DMS 273 (cell line): ENCODE data around the gene C1orf50.
A peak's percentile ranks its signal among the peaks of the same experiment; 100 is the strongest.
"Not testable (repeated sequence)": the region's sequence is repeated elsewhere in the genome, so short reads cannot be mapped to it uniquely, and the experiment has no call there.

Experiments
- DNase-seq: peaks from one replicate; lab custom pipeline; 2025; ENCODE audit not compliant: unreplicated experiment; lab: John Stamatoyannopoulos, UW

The C1orf50 gene

DNA sequence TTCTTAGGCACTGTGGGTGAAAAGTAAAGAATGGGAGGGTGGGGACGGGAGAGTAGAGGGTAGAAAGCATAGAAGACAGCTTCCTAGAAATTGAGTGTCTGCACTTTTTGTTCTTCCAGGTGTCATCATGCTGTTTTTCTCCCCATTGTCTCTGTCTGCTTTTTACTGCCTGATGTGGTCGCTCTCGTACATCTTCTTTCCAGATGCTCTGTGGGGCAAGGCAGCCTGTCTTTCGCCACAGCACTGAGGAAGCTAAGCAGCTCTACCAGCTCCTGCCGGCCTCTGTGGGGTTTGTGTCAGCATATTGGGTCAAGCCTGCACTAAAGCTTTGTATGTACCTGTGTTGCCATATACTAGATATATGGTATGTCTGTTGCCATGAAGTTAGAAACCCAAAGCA lies 30.9 kb downstream of the C1orf50 start:
- DNase-seq, result no peak

DNA sequence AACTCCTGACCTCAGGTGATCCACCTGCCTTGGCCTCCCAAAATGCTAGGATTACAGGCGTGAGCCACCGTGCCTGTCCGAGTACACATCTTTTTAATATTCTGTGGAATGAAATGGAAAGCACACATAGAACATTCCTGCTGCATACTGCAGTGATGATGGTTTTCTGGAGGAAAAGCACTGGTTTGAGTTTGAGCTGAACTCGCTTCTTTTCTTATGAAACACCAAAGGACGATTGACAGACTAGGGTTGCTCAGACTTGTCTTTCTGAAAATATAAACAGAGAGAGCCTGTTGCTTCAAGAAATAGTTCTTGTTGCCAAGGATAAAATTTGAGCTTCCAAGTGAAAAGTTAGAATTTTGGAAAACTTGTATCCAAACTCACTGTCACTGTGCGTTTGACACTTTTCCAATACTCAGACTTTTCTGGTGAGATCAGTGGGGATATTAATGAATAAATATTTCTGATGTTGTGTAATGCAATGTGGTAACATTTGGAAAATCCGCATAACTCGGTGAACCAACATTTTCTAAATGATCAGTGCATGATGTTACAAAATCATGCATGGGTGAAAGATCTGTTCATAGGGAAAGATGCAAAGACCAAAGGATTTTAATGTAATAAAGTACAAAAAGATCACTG lies 34.9 kb downstream of the C1orf50 start:
- no peak for DNase-seq

DNA sequence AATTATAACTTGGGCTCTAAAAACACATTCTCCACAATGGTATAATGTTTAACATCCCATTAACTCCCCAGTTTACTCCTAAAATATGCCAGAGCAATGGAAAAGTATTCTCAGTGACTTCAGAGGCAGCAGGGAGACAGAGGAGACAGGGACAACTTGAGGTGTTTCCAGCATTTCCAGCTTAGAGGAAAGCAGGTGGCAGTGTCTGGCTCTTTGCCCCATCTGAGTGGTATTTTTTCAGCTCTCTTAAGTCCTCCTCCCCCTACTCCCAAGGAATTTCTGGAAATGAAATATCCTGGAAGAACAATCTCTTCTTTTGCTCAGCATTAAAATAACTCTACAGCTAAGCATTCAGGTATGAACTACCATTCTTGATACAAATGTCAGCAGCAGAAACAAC lies 39.1 kb downstream of the C1orf50 start:
- DNase-seq, result peak; percentile 25

DNA sequence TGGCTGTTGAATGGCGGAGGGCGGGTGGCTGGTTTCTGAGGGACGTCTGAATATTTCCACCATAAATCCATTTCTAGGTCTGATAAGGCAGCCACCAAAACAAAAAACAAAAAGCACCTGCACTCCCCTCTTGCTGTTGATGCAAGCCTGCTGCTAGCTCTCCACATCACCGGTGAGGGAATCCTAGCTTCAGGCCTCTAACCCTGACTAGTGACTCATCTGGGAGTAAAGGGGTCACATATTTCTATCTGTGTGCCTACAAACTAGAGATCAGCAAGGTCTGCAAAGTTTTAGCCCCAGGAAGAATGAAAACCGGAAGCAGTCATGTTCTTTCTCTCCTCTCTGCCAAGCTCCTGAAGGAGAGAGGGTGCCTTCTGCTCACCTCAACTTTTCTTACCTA lies 39.5 kb downstream of the C1orf50 start:
- no peak for DNase-seq

DNA sequence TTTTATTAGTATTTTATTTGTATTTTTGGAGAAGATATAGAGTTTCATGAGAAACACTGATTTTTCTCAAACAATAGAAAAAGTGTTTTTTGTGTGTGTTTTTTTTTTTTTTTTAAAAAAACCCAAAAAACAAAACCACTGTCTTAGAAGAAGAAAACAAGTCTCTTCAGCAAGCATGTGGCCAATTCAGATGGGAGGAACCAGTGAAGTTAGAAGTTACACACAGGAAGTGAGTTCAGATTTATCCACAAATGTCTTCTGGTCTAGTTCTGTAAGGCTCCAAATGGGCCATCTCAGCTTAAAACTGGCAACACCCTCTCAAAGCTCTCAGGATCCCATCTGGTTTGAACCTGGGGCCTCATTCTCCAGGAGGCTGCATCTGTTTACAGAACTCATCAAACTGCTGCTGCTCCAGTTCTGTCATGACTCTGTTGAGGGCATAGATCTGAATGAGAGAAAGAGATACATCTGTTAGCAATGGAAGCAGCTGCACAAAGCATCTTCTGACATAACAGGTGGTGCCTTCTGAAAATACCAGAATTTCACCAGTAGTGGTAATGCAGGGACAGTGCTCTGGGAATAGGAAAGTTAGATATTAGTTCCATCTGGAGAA lies 40.1 kb downstream of the C1orf50 start:
- DNase-seq, result peak; percentile 78

DNA sequence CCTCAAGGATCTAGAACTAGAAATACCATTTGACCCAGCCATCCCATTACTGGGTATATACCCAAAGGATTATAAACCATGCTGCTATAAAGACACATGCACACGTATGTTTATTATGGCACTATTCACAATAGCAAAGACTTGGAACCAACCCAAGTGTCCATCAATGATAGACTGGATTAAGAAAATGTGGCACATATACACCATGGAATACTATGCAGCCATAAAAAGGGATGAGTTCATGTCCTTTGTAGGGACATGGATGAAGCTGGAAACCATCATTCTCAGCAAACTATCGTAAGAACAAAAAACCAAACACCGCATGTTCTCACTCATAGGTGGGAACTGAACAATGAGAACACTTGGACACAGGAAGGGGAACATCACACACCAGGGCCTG lies 47.8 kb downstream of the C1orf50 start:
- DNase-seq, result not testable (repeated sequence)

DNA sequence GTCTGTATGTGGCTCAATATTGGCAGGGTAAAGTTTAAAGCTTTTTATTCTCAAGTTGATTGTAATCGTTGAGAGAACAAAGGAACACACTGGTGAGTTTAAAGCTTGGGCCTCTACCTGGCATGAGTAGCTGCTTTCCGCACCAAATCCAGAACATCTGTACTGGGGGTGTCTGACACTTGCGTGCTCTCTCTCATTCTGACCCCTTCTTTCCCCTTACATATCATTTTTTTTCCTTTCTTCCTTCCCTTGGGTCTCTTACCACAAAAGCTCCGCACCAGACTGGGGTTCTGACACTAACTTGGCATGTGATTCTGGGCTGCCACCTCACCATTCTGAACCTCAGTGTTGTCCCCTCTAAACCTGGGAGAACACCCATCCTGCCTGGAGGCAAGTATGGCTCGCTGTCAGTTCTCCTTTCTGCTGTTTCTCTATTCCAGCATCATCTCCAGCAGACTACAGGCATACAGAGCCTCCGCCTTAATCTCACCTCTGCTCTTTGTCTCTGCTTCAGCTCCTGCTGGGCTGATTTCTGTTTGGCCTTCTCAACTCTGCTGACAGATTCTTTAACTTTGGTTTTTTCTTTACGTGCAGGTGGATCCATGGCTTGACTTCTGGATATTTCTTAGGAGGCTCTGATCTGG lies 49.0 kb downstream of the C1orf50 start:
- DNase-seq, result no peak

DNA sequence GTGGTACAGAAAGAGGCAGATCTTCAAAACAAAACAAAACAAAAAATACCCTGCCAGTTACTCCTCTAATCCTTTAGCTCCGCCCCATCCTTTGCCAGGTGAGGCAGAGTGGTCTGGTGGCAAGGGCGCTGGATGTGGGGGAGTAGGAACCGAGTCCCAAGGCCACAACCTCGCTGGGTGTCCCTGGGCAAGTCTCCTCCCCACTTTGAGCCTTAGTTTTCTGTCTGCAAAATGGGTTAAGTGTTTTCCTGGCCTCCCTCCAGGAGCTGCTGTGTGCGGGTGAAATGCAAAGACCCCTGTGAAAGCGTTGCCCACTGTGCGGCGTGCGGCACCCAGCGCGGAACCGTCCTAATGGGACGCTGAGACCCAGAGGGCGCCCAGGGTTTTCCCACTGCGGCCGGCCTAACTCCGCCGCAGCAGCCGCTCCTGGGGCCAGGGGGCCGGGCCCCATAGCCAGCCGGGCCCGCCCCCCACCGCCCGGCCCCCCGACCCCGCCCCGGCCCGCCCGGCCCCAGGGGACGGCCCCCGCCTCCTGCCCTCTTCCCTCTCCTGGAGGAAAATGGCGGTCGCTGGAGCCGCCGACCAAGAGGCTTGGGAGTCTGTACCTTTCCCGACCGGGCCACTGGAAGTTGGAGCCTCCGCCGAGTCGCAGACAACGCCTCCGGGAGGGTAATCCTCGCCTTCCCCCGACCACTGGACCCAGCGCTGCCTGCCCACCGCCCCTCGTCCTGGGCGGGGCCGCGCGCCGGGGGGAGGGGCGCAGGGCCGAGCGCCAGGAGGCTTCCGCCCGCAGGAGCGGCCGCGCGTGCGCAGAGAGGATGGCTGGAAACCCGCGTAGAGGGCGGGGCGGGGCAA lies 49.8 kb downstream of the C1orf50 start, which contains the start of the genes ERMAP and SVBP:
ERMAP (plus strand) TSS at position 538 of the 855 bp plus-strand sequence. CDS start 13,327 bp downstream, outside the sequence.
SVBP (minus strand) TSS at position 813 of the 855 bp plus-strand sequence. CDS start 853 bp downstream, outside the sequence.
- DNase-seq, result peak; percentile 96

DNA sequence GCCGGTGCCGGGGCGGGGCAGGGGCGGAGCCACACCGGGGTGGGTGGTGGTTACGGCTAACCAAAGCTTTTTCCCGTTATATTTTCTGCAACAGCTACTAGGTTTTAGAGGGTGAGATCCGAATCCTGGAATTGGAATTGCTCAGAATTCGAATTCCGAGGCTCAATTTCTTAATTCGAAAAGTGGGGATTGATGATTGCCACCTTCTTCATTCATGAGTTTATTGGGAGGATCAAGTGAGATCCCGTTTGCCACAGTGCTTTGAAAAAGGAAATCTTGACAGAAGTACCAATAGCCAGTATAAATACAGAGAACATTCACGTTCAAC lies 50.4 kb downstream of the C1orf50 start:
- DNase-seq, result no peak

DNA sequence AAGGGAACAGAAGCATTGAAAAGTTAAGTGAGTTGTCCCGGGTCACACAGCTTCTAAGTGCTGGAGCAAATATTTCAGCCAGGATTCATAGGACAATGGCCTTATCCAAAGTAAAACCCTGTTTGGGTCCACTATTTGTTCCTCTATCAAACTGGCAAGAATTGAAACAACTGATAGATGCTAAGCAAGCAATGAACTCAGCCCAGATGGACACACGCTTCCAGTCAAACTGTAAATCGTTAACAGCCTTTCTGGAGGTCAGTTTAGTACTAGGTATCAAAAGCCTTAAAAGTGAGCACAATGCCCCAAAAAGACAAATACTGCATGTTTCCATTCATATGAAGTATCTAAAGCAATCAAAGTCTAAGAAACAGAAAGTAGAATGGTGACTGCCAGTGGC lies 50.9 kb downstream of the C1orf50 start:
- DNase-seq, result no peak

DNA sequence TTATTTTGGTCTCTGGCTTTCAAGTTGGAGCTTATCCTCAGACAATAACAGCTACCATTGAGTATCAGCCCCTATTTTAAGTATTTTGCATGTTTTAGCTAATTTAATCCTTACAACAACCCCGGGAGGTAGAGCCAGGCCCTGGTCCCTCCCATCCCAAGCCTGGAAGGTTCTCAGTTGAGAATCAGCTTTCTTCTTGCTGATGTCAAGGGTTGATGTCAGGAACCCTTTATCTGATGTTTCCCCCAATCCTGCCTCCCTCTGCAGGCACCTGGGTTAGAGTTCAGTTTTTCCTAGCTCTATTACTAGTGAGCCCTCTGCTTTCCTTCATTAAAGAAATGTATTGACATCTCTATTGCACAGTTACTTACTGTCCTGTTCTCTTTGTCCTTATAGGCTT lies 53.8 kb downstream of the C1orf50 start:
- DNase-seq, result no peak

DNA sequence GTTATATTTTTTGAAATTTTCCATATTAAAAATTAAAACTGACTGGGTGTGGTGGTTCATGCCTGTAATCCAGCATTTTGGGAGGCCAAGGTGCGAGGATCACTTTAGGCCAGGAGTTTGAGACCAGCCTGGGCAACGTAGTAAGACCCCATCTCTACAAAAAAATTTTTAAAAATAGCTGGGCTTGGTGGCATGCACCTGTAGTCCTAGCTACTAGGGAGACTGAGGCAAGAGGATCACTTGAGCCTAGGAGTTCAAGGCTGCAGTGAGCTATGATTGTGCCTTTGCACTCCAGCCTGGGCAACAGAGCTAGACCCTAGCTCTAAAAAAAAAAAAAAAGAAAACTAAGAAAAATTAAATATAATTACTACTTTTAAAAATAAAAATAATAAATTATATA lies 54.6 kb downstream of the C1orf50 start:
- no peak for DNase-seq

DNA sequence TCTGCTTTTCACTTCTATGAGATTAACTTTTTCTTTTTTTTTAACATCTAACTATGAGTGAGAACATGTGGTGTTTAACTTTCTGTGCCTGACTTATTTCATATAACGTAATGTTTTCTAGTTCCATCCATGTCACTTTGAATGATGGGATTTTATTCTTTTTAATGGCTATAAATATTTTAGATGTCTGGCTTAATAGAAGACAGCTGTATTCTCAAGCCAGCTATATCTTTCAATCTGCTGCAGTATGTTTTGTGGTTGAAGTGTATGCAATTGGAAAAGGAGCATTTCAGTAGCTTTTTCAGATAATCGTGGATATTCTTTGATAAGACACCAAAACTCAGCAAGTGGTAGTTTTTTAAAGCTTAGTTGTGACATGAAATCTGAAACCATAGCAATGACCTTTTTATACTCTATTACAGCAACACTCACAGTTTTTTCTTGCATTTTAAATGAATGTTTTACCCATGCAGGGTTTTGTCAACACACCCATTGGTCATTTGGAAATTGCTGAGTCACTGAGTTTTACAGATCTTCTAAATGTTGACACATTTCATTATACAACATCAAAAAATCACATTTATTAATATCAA lies 55.8 kb downstream of the C1orf50 start:
- DNase-seq, result peak; percentile 48

DNA sequence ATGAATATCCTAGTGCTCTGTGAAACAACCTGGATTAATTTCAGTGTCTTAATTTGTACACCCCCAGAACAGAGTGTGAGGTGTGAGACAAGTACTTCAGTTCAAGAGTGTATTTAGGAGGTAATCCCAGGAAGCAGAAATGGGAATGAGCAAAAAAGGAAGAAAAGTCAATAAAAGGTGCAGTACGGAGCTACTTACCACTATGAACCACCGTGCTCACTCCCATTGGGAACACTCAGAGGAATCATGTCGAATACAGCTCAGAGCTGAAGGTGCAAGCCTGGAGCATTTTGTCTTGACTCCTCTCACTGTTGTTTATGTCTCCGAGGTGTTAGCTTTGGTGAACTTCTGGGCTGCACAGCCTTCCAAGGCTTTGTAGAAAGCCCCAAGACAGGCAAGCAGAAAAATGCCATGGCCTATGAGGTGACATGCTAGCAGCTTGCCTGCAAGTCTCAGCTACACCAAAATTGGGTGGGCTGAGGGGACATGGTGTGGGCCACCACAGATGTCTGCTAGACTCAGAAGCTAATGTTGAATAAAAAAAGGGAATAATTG lies 57.5 kb downstream of the C1orf50 start:
- no peak for DNase-seq

DNA sequence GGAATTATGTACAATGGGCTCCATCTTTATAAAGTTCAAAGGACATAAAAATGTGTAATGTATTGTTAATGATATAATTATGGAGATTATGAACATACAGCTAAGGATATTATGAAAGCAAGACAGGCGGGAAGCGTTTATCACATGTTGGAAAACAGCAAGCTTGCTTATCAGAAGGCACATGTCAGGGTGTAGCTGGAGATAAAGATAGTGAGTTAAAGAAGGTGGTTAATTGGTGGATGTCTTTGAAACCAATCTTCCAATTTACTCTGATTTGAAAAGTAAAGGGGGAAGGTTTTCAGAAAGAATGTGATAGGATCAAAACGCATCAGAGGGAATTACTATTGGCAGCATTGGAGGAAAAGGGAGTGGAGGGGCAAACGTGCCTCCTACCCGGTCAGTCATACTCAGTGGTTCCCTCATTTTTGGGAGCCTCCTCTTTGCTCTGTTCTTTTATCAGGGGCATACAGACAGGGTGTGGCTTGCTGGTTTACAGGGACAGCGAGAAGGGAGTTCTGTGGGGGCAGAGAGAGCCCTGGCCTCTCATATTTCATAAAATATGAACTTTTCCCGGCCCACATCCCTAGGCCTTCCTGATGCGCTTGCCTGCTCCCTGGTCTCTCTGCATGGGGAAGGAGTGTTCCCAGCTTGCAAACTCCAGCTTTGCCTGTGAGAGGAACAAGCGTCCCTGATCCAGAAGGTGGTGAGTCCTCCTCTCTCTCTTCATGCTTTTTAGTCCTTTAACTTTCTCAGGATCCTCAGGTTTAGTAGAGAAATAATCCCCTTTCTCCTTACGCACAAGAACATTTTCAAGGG lies 58.2 kb downstream of the C1orf50 start:
- DNase-seq, result no peak
